Measurements from ENCODE around the gene DCHS2.

- TF ChIP-seq POLR2A (IDR thresholded peaks at IDR 0.05): no peak
- TF ChIP-seq CTCF (IDR thresholded peaks at IDR 0.05): no peak
- TF ChIP-seq POLR2AphosphoS5 (IDR thresholded peaks at IDR 0.05): no peak
Observed at GRCh38 chr4:154464654-154465053, 26.9 kb downstream of the DCHS2 start.
